IMR-90 (cell line): ENCODE measurements around the gene TFCP2. TPM values are rescaled to one million over a fixed set of nuclear protein-coding genes. Genes with fewer than 3 reads are reported as not detected.

Experiments used
- ATAC-seq: fragments of 200-7000 bp; cut with Tn5 transposase; 2 replicates; pipeline ENCODE4 v1.9.1; 2020; ENCODE audit warnings: low read depth, mild to moderate bottlenecking, moderate library complexity
- BruUV-seq: library from RNA; stranded (reverse); fragments of 400-500 nt; replicated peaks from 2 replicates; lab custom pipeline; 2021; lab: Mats Ljungman, UMichigan
- CTCF ChIA-PET: fragments of 300-600 bp; formaldehyde crosslinking; extraction: SDS; loops from one replicate; lab custom pipeline; 2021; ENCODE audit warnings: antibody characterized with exemption; lab: Yijun Ruan, JAX
- POLR2A ChIA-PET: fragments of 300-600 bp; sonication (Branson Sonifier 250); formaldehyde crosslinking; loops from one replicate; lab custom pipeline; 2022; ENCODE audit warnings: antibody characterized with exemption; ENCODE audit not compliant: unreplicated experiment; lab: Charles Lee
- DNase-seq: peaks from one replicate; pipeline ENCODE4 v3.0.0; 2013
- H2AFZ ChIP-seq: replicated peaks from 2 replicates; pipeline ENCODE3; 2013; ENCODE audit warnings: low read length, mild to moderate bottlenecking; ENCODE audit not compliant: poor library complexity
- H2AK5ac ChIP-seq: 2 replicates; pipeline ENCODE4 v1.6.1; 2013; ENCODE audit warnings: low read depth, low read length, inconsistent platforms
- H2AK9ac ChIP-seq: replicated peaks from 2 replicates; pipeline ENCODE3; 2013; ENCODE audit warnings: mild to moderate bottlenecking, low read depth, low read length, moderate library complexity; ENCODE audit not compliant: poor library complexity
- H2BK120ac ChIP-seq: 2 replicates; pipeline ENCODE4 v1.6.1; 2013; ENCODE audit warnings: low read depth, low read length, inconsistent platforms
- H2BK15ac ChIP-seq: 3 replicates; pipeline ENCODE4 v1.6.1; 2013; ENCODE audit warnings: low read depth, low read length, inconsistent platforms
- H2BK20ac ChIP-seq: 2 replicates; pipeline ENCODE4 v1.6.1; 2013; ENCODE audit warnings: low read depth, mild to moderate bottlenecking, inconsistent platforms, low read length, moderate library complexity
- H2BK5ac ChIP-seq: 2 replicates; pipeline ENCODE4 v1.6.1; 2013; ENCODE audit warnings: mild to moderate bottlenecking, low read depth, low read length, inconsistent platforms; ENCODE audit not compliant: poor library complexity, severe bottlenecking
- H3K14ac ChIP-seq: replicated peaks from 2 replicates; pipeline ENCODE4 v1.6.1; 2013; ENCODE audit warnings: low read depth, low read length, inconsistent platforms
- H3K18ac ChIP-seq: 2 replicates; pipeline ENCODE4 v1.6.1; 2013; ENCODE audit warnings: low read depth, low read length, control low read depth
- H3K23ac ChIP-seq: 2 replicates; pipeline ENCODE4 v1.6.1; 2013; ENCODE audit warnings: low read depth, low read length, inconsistent platforms
- H3K27ac ChIP-seq: 2 replicates; pipeline ENCODE4 v1.5.1; 2013; ENCODE audit warnings: mild to moderate bottlenecking, control low read depth, low read length; ENCODE audit not compliant: insufficient read depth
- H3K27me3 ChIP-seq: 2 replicates; pipeline ENCODE4 v1.6.1; 2013; ENCODE audit warnings: low read length; ENCODE audit not compliant: control insufficient read depth, insufficient read depth
- H3K36me3 ChIP-seq: 2 replicates; pipeline ENCODE4 v1.6.1; 2013; ENCODE audit warnings: low read length, mixed read lengths; ENCODE audit not compliant: control insufficient read depth, insufficient read depth
- H3K4ac ChIP-seq: 2 replicates; pipeline ENCODE4 v1.6.1; 2013; ENCODE audit warnings: low read depth, low read length, inconsistent platforms
- H3K4me1 ChIP-seq: 2 replicates; pipeline ENCODE4 v1.6.1; 2013; ENCODE audit warnings: low read length, mixed read lengths; ENCODE audit not compliant: control insufficient read depth, insufficient read depth
- H3K4me2 ChIP-seq: 2 replicates; pipeline ENCODE4 v1.6.1; 2013; ENCODE audit warnings: low read depth, mild to moderate bottlenecking, control low read depth, low read length, moderate library complexity
- H3K4me3 ChIP-seq: 2 replicates; pipeline ENCODE4 v1.5.1; 2013; ENCODE audit warnings: low read depth, mild to moderate bottlenecking, control low read depth, low read length, moderate library complexity; ENCODE audit not compliant: insufficient read depth
- H3K56ac ChIP-seq: 2 replicates; pipeline ENCODE4 v1.6.1; 2013; ENCODE audit warnings: low read length, inconsistent platforms; ENCODE audit not compliant: insufficient read depth; ENCODE audit errors: extremely low read depth
- H3K79me1 ChIP-seq, 2 experiments: 2 replicates each; pipeline ENCODE4 v1.6.1; 2013; ENCODE audit warnings: low read length in 2 of 2, inconsistent platforms in 1 of 2, low read depth in 1 of 2
- H3K9ac ChIP-seq: 2 replicates; pipeline ENCODE4 v1.6.1; 2013; ENCODE audit warnings: low read depth, low read length, control low read depth
- H3K9me1 ChIP-seq: 2 replicates; pipeline ENCODE4 v1.6.1; 2013; ENCODE audit warnings: low read length, inconsistent platforms; ENCODE audit not compliant: insufficient read depth
- H3K9me3 ChIP-seq: 2 replicates; pipeline ENCODE4 v1.6.1; 2013; ENCODE audit warnings: low read length; ENCODE audit not compliant: control insufficient read depth, insufficient read depth
- H4K20me1 ChIP-seq: 2 replicates; pipeline ENCODE4 v1.6.1; 2013; ENCODE audit warnings: low read length, inconsistent platforms; ENCODE audit not compliant: insufficient read depth
- H4K5ac ChIP-seq: 2 replicates; pipeline ENCODE4 v1.6.1; 2013; ENCODE audit warnings: mild to moderate bottlenecking, low read depth, low read length, control low read depth
- H4K8ac ChIP-seq, 2 experiments: 2 replicates each; pipeline ENCODE4 v1.6.1; 2013; ENCODE audit warnings: low read depth in 2 of 2, low read length in 2 of 2, control low read depth in 1 of 2, inconsistent platforms in 1 of 2
- H4K91ac ChIP-seq: 2 replicates; pipeline ENCODE4 v1.6.1; 2013; ENCODE audit warnings: low read depth, low read length, inconsistent platforms; ENCODE audit not compliant: insufficient read depth
- BHLHE40 ChIP-seq: fragments of 150-350 bp; IDR thresholded peaks from 2 replicates; pipeline ENCODE4 v1.6.1; 2016; ENCODE audit warnings: mild to moderate bottlenecking, low read depth, low read length
- CEBPB ChIP-seq: IDR thresholded peaks from 2 replicates; pipeline ENCODE4 v1.6.1; 2012; ENCODE audit warnings: low read depth, low read length, improper control_type of control experiment
- CHD1 ChIP-seq: IDR thresholded peaks from 2 replicates; pipeline ENCODE4 v1.6.1; 2012; ENCODE audit warnings: low read depth, low read length, improper control_type of control experiment
- CTCF ChIP-seq: conservative IDR thresholded peaks from 2 replicates; pipeline ENCODE4 v1.5.1; 2012; ENCODE audit warnings: mild to moderate bottlenecking, low read depth, low read length, improper control_type of control experiment
- ELK1 ChIP-seq: fragments of 150-350 bp; IDR thresholded peaks from 2 replicates; pipeline ENCODE4 v1.6.1; 2016; ENCODE audit warnings: low read depth, mild to moderate bottlenecking, low read length, moderate library complexity, borderline replicate concordance
- FOS ChIP-seq: fragments of 150-350 bp; IDR thresholded peaks from 2 replicates; pipeline ENCODE4 v1.6.1; 2016; ENCODE audit warnings: low read depth, low read length
- MAFK ChIP-seq: IDR thresholded peaks from 2 replicates; pipeline ENCODE4 v1.6.1; 2012; ENCODE audit warnings: low read depth, low read length, improper control_type of control experiment
- MXI1 ChIP-seq: IDR thresholded peaks from 2 replicates; pipeline ENCODE4 v1.6.1; 2012; ENCODE audit warnings: low read depth, mild to moderate bottlenecking, low read length, moderate library complexity, borderline replicate concordance
- NFE2L2 ChIP-seq: fragments of 150-350 bp; IDR thresholded peaks from 2 replicates; pipeline ENCODE4 v1.6.1; 2016; ENCODE audit warnings: low read depth, mild to moderate bottlenecking, low read length
- POLR2A ChIP-seq: IDR thresholded peaks from 2 replicates; pipeline ENCODE4 v1.6.1; 2012; ENCODE audit warnings: mild to moderate bottlenecking, low read depth, low read length
- RAD21 ChIP-seq: IDR thresholded peaks from 2 replicates; pipeline ENCODE4 v1.6.1; 2012; ENCODE audit warnings: low read length, improper control_type of control experiment
- RCOR1 ChIP-seq: IDR thresholded peaks from 2 replicates; pipeline ENCODE4 v1.6.1; 2012; ENCODE audit warnings: mild to moderate bottlenecking, low read length, improper control_type of control experiment; ENCODE audit not compliant: insufficient replicate concordance
- RFX5 ChIP-seq: IDR thresholded peaks from 2 replicates; pipeline ENCODE4 v1.8.0; 2012; ENCODE audit warnings: low read depth, mild to moderate bottlenecking, low read length, moderate library complexity
- SMC3 ChIP-seq: fragments of 150-350 bp; IDR thresholded peaks from 2 replicates; pipeline ENCODE4 v1.6.1; 2016; ENCODE audit warnings: low read depth, mild to moderate bottlenecking, antibody characterized with exemption, low read length, moderate library complexity
- USF2 ChIP-seq: fragments of 150-350 bp; IDR thresholded peaks from 2 replicates; pipeline ENCODE4 v1.6.1; 2017; ENCODE audit warnings: mild to moderate bottlenecking, antibody characterized with exemption, low read length, low read depth
- WGBS, 2 experiments: methylation state at CpG; one replicate each; pipeline versions ENCODE4 v1.1.5 to v1.1.7; 2013; ENCODE audit warnings: missing lambda C conversion rate in 2 of 2; ENCODE audit not compliant: insufficient read length in 1 of 2; ENCODE audit errors: extremely low coverage in 2 of 2; 5-methylcytosine and 5-hydroxymethylcytosine counted together
- dilution Hi-C: fragments of 300-500 bp; cut with HindIII; formaldehyde crosslinking; loops from one replicate; pipeline ENCODE4 v1.14.3; 2018; ENCODE audit warnings: low sequenced_read_pairs; ENCODE audit not compliant: unreplicated experiment
- in situ Hi-C: fragments of 300-500 bp; cut with MboI; formaldehyde crosslinking; loops from 3 replicates; pipeline ENCODE4 v1.14.3; 2019; ENCODE audit warnings: low sequenced_read_pairs, inconsistent platforms, mixed read lengths
- intact Hi-C: fragments of 100-400 bp; cut with micrococcal nuclease; formaldehyde crosslinking; loops from 2 replicates; pipeline ENCODE4 v1.10.0; 2022
- polyA plus RNA-seq, 3 experiments: library from polyadenylated mRNA; depleted of rRNA; stranded (reverse); fragments of >200 nt; gene quantifications; 2 replicates each; pipeline ENCODE4 v1.2.3, GENCODE V29; 2012; ENCODE audit warnings: low replicate concordance in 1 of 3
- total RNA-seq: library from RNA; depleted of rRNA; stranded (reverse); fragments of >200 nt; gene quantifications from 2 replicates; pipeline ENCODE4 v1.2.3, GENCODE V29; 2012

TFCP2 gene
- total and polyA plus RNA-seq, 2 of the 4 experiments (the other 2 are of a cell fraction) = 10.0 to 15.4 TPM

GRCh38 chr12:51108136-51108535 is 64.8 kb downstream of the TFCP2 start:
- no peak overlapping the region for H3K9ac ChIP-seq
- no peak overlapping the region for H3K4me2 ChIP-seq
- H3K9me1 ChIP-seq = no peaks in the 10 kb centered on the region
- H4K5ac ChIP-seq = no peak overlapping the region
- no peaks in the 10 kb centered on the region for H4K20me1 ChIP-seq
- no peak overlapping the region for H4K8ac ChIP-seq
- H3K23ac ChIP-seq = no peak overlapping the region
- H3K4ac ChIP-seq = no peak overlapping the region
- no peak overlapping the region for H3K14ac ChIP-seq
- DNase-seq = no peak
- H2BK15ac ChIP-seq = no peak overlapping the region
- H2BK20ac ChIP-seq = no peak overlapping the region
- no peak overlapping the region for H4K91ac ChIP-seq
- H2BK120ac ChIP-seq = no peak overlapping the region
- H3K79me1 ChIP-seq = no peaks in the 10 kb centered on the region
- in situ Hi-C loops = no loop called here
- no TSS peak for BruUV-seq
- no peak overlapping the region for H2BK5ac ChIP-seq
- H2AK9ac ChIP-seq = no peak overlapping the region
- H3K27me3 ChIP-seq = no peaks in the 10 kb centered on the region
- no peak overlapping the region for H3K27ac ChIP-seq
- intact Hi-C loops = loop anchor here (5.0 kb wide), 1 partner anchor 234 kb away; no protein-coding TSS in a partner anchor
- TF ChIP-seq CHD1 = no peak
- TF ChIP-seq SMC3 = no peak
- no peak for TF ChIP-seq RFX5
- TF ChIP-seq CTCF = no peak
- TF ChIP-seq RAD21 = no peak
- no peak for TF ChIP-seq POLR2A
- TF ChIP-seq MXI1 = no peak
- TF ChIP-seq NFE2L2 = no peak
- TF ChIP-seq USF2 = no peak
- no peak for TF ChIP-seq MAFK
- no peak for TF ChIP-seq ELK1
- TF ChIP-seq BHLHE40 = no peak
- no peak for TF ChIP-seq CEBPB
- no peak for TF ChIP-seq FOS
- TF ChIP-seq RCOR1 = no peak
- ChIA-PET POLR2A (no interaction called here), CTCF (no interaction called here)
- no CpG with 5 or more reads among the region's 4 CpGs for WGBS, 2 experiments
- no peak overlapping the region for H3K56ac ChIP-seq
- H2AK5ac ChIP-seq = no peak overlapping the region
- H3K18ac ChIP-seq = no peak overlapping the region
- H3K4me1 ChIP-seq = no peaks in the 10 kb centered on the region
- no peak overlapping the region for H3K4me3 ChIP-seq
- peaks cover 31% of the 10 kb centered on the region for H3K36me3 ChIP-seq
- ATAC-seq = no peak
- H3K9me3 ChIP-seq = no peaks in the 10 kb centered on the region
- dilution Hi-C loops = no loop called here
- no peak overlapping the region for H2AFZ ChIP-seq
